H1 (cell line): Measurements from ENCODE around the gene IFT25. TPM values are rescaled to one million over a fixed set of nuclear protein-coding genes. Genes with fewer than 3 reads are reported as not detected.

Source experiments
- ASH2L ChIP-seq: fragments of 200-600, 300-600 bp; sonication (generic); IDR thresholded peaks from one replicate; pipeline ENCODE4 v1.7.1; 2017; ENCODE audit warnings: low read length
- BCL11A ChIP-seq, 2 experiments: IDR thresholded peaks; one replicate each; pipeline ENCODE4 v1.6.1; 2011; ENCODE audit warnings: low read depth in 2 of 2, low read length in 2 of 2, mild to moderate bottlenecking in 2 of 2
- CBX5 ChIP-seq: fragments of 300-800, 300-1000 bp; sonication (generic); IDR thresholded peaks from 2 replicates; pipeline ENCODE4 v1.7.1; 2016; ENCODE audit warnings: antibody characterized with exemption, low read length, low read depth
- EZH2 ChIP-seq: fragments of 200-600 bp; sonication (generic); IDR thresholded peaks from 2 replicates; pipeline ENCODE4 v1.7.1; 2012; ENCODE audit warnings: low read depth, mild to moderate bottlenecking, moderate library complexity, low read length, inconsistent platforms; ENCODE audit not compliant: severe bottlenecking
- GABPA ChIP-seq: IDR thresholded peaks from 2 replicates; pipeline ENCODE4 v1.6.1; 2011; ENCODE audit warnings: mild to moderate bottlenecking, low read length, moderate library complexity, borderline replicate concordance; ENCODE audit not compliant: insufficient read depth
- HDAC6 ChIP-seq: IDR thresholded peaks from one replicate; pipeline ENCODE4 v1.7.1; 2012; ENCODE audit warnings: low read depth, mild to moderate bottlenecking, inconsistent platforms, low read length, moderate library complexity
- JUND ChIP-seq: IDR thresholded peaks from 2 replicates; pipeline ENCODE4 v1.6.1; 2011; ENCODE audit warnings: mild to moderate bottlenecking, improper control_type of control experiment, low read length
- KDM4A ChIP-seq: IDR thresholded peaks from one replicate; pipeline ENCODE4 v1.7.1; 2012; ENCODE audit warnings: low read depth, mild to moderate bottlenecking, moderate library complexity, low read length, inconsistent platforms; ENCODE audit not compliant: severe bottlenecking
- RAD21 ChIP-seq, 2 experiments: IDR thresholded peaks in 1 of 2; conservative IDR thresholded peaks in 1 of 2; 2 replicates each; pipeline ENCODE4 v1.6.1; 2011; ENCODE audit warnings: low read depth in 2 of 2, low read length in 2 of 2, improper control_type of control experiment in 1 of 2, inconsistent platforms in 1 of 2, mild to moderate bottlenecking in 1 of 2, moderate library complexity in 1 of 2
- RFX5 ChIP-seq: IDR thresholded peaks from 2 replicates; pipeline ENCODE4 v1.6.1; 2011; ENCODE audit warnings: low read depth, low read length, improper control_type of control experiment, borderline replicate concordance
- RNF2 ChIP-seq: fragments of 200-900, 300-1000 bp; sonication (generic); IDR thresholded peaks from 2 replicates; pipeline ENCODE4 v1.7.1; 2016; ENCODE audit warnings: borderline replicate concordance, low read depth, mild to moderate bottlenecking, antibody characterized with exemption, low read length; ENCODE audit not compliant: poor library complexity, severe bottlenecking; ENCODE audit errors: missing control alignments
- RXRA ChIP-seq: IDR thresholded peaks from 2 replicates; pipeline ENCODE4 v1.6.1; 2011; ENCODE audit warnings: low read depth, mild to moderate bottlenecking, low read length, moderate library complexity; ENCODE audit not compliant: insufficient read depth
- SP1 ChIP-seq: IDR thresholded peaks from 2 replicates; pipeline ENCODE4 v1.6.1; 2011; ENCODE audit warnings: low read depth, low read length
- TBP ChIP-seq: IDR thresholded peaks from 2 replicates; pipeline ENCODE4 v1.6.1; 2011; ENCODE audit warnings: low read depth, low read length, improper control_type of control experiment
- TEAD4 ChIP-seq: IDR thresholded peaks from 2 replicates; pipeline ENCODE4 v1.6.1; 2012; ENCODE audit warnings: low read depth, low read length, inconsistent platforms, mixed read lengths
- ZNF274 ChIP-seq: IDR thresholded peaks from 2 replicates; pipeline ENCODE4 v1.7.0; 2012; ENCODE audit warnings: low read length, borderline replicate concordance; ENCODE audit errors: extremely low read depth
- polyA plus RNA-seq, 7 experiments: library from polyadenylated mRNA; depleted of rRNA in 3 of 7; stranded (reverse) in 5 of 7; unstranded in 2 of 7; fragments of >200 nt in 5 of 7; fragments of 200-250 nt in 2 of 7; gene quantifications; 1 replicate in 5 of 7; 2 replicates in 1 of 7; 4 replicates in 1 of 7; pipeline versions ENCODE4 v1.2.1 to v1.2.3, GENCODE V29; 2011 to 2013; ENCODE audit warnings: missing spikeins in 2 of 7, mixed read lengths in 2 of 7
- total RNA-seq: library from RNA; stranded (reverse); fragmentation: NEBNext Ultra II Directional; extraction: Animal tissue kit (Norgen Biotek cat#: 25700); gene quantifications from 2 replicates; pipeline ENCODE4 v1.2.1, GENCODE V29; 2021
- TF ChIP-seq, protein P1 (sequence below): IDR thresholded peaks from 2 replicates; pipeline ENCODE4 v1.6.1; 2011; ENCODE audit warnings: low read length, improper control_type of control experiment
- TF ChIP-seq, protein P2 (sequence below): IDR thresholded peaks from 2 replicates; pipeline ENCODE4 v1.6.1; 2011; ENCODE audit warnings: low read depth, mild to moderate bottlenecking, low read length; ENCODE audit not compliant: insufficient read depth

IFT25 gene
- total and polyA plus RNA-seq, 2 of the 8 experiments (the other 6 are each of a cell fraction or from before 2014, with no cell fraction given), result 15.0 to 36.3 TPM

DNA sequence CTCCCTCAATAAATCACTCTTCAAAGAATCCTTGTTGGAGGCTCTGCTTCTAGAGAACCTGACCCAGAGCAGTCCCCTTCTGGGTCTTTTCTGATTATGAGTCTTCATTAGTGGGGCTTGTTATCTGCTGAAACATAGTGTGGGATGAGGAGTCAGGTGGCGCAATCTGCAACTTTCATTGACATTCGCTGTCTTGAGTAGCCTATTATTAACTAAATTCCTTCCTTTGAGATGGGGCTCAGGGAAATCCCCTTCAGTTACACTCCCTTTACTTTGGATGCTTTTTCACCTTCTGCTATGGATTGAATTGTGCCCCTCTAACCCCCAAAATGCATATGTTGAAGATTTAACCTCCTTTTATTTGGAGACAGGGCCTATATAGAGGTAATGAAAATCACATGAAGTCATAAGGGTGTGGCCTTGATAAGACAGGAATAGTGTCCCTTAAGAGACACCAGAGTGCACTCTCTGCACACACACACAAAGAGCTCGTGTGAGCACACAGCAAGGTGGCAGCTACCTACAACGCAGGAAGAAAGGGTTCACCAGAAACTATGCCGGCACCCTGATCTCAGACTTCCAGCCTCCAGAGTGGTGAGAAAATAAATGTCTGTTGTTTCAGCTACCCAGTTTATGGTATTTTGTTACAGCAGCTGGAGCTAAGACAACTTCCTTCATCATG, 32.0 kb downstream of the IFT25 start (continued):
- TF ChIP-seq KDM4A, result no peak
- no peak for TF ChIP-seq RNF2
- no peak for TF ChIP-seq JUND
- TF ChIP-seq, protein P1, sequence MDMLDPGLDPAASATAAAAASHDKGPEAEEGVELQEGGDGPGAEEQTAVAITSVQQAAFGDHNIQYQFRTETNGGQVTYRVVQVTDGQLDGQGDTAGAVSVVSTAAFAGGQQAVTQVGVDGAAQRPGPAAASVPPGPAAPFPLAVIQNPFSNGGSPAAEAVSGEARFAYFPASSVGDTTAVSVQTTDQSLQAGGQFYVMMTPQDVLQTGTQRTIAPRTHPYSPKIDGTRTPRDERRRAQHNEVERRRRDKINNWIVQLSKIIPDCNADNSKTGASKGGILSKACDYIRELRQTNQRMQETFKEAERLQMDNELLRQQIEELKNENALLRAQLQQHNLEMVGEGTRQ, result no peak
- TF ChIP-seq CBX5, result no peak
- TF ChIP-seq EZH2, result no peak
- TF ChIP-seq RXRA, result no peak
- TF ChIP-seq HDAC6, result no peak
- TF ChIP-seq GABPA, result no peak
- TF ChIP-seq, protein P2, sequence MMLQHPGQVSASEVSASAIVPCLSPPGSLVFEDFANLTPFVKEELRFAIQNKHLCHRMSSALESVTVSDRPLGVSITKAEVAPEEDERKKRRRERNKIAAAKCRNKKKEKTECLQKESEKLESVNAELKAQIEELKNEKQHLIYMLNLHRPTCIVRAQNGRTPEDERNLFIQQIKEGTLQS, result no peak
- TF ChIP-seq SP1, result no peak
- no peak for TF ChIP-seq ASH2L
- TF ChIP-seq RFX5, result no peak
- no peak for TF ChIP-seq BCL11A (IDR thresholded peaks at IDR 0.05; ENCODE audit: low read depth in 2 of 2, low read length in 2 of 2)
- no peak for TF ChIP-seq ZNF274
- TF ChIP-seq TEAD4, result no peak
- no peak for TF ChIP-seq TBP
- TF ChIP-seq RAD21 (IDR thresholded peaks at IDR 0.05 in 1 of 2, conservative IDR thresholded peaks at IDR 0.05 in 1 of 2; ENCODE audit: low read depth in 2 of 2, low read length in 2 of 2), result peak; percentile 26 to 31; a peak in 3 of 4 replicates
- TF ChIP-seq, all 59 proteins: peak for 8
